B cell (primary cell): ENCODE measurements around the gene PPP1R7. TPM values are rescaled to one million over a fixed set of nuclear protein-coding genes. Genes with fewer than 3 reads are reported as not detected.
A peak's percentile ranks its signal among the peaks of the same experiment; 100 is the strongest.

Source experiments
- ATAC-seq: fragments of 200-7000 bp; cut with Tn5 transposase; one replicate; pipeline ENCODE4 v1.10.0; 2021; ENCODE audit warnings: low read depth, mild to moderate bottlenecking, moderate number of reproducible peaks, moderate library complexity
- CTCF ChIA-PET: fragments of 350-600 bp; sonication (Branson Sonifier 250); formaldehyde crosslinking; loops from one replicate; lab custom pipeline; 2021; ENCODE audit warnings: antibody characterized with exemption, inconsistent platforms; lab: Charles Lee
- POLR2A ChIA-PET: fragments of 350-600 bp; sonication (Branson Sonifier 250); formaldehyde crosslinking; loops from one replicate; lab custom pipeline; 2021; ENCODE audit warnings: antibody characterized with exemption; lab: Charles Lee
- DNase-seq: peaks from one replicate; pipeline ENCODE4 v3.0.0; 2013
- H2AFZ ChIP-seq: 2 replicates; pipeline ENCODE4 v1.6.1; 2012; ENCODE audit warnings: mild to moderate bottlenecking, low read depth, low read length; ENCODE audit not compliant: insufficient read depth, poor library complexity, severe bottlenecking
- H3K27ac ChIP-seq, 2 donors: 1 replicate in 1 of 2; 2 replicates in 1 of 2; pipeline ENCODE4 v1.5.1; 2012 to 2013; ENCODE audit warnings: low read length in 2 of 2, mild to moderate bottlenecking in 2 of 2, moderate library complexity in 1 of 2
- H3K27me3 ChIP-seq, 4 experiments: fragments of 200-600 bp in 1 of 4; sonication (generic) in 1 of 4; replicated peaks in 1 of 4; 1 replicate in 2 of 4; 2 replicates in 2 of 4; pipeline versions ENCODE4 v1.6.1 to v1.7.0; 2013 to 2016; ENCODE audit warnings: low read length in 3 of 4, mild to moderate bottlenecking in 2 of 4, mixed read lengths in 1 of 4, moderate library complexity in 1 of 4; ENCODE audit not compliant: insufficient read depth in 4 of 4, control insufficient read depth in 3 of 4; ENCODE audit errors: control extremely low read depth in 1 of 4
- H3K36me3 ChIP-seq, 2 experiments: replicated peaks in 1 of 2; 1 replicate in 1 of 2; 2 replicates in 1 of 2; pipeline versions ENCODE4 v1.6.1 to v1.7.1; 2013; ENCODE audit warnings: low read length in 1 of 2; ENCODE audit not compliant: insufficient read depth in 2 of 2, control insufficient read depth in 1 of 2; ENCODE audit errors: control extremely low read depth in 1 of 2, extremely low read depth in 1 of 2
- H3K4me1 ChIP-seq, 2 donors: fragments of 200-600 bp in 1 of 2; sonication (generic) in 1 of 2; 1 replicate in 1 of 2; 2 replicates in 1 of 2; pipeline versions ENCODE4 v1.5.1 to v1.6.1; 2013 to 2017; ENCODE audit warnings: low read length in 2 of 2; ENCODE audit not compliant: control insufficient read depth in 2 of 2, insufficient read depth in 2 of 2
- H3K4me2 ChIP-seq: replicated peaks from 2 replicates; pipeline ENCODE3; 2012; ENCODE audit warnings: mild to moderate bottlenecking, low read depth, low read length; ENCODE audit not compliant: poor library complexity, severe bottlenecking
- H3K4me3 ChIP-seq, 5 experiments: fragments of 200-600 bp in 1 of 5; sonication (generic) in 1 of 5; 1 replicate in 3 of 5; 2 replicates in 2 of 5; pipeline versions ENCODE4 v1.5.1 to v1.7.0; 2011 to 2016; ENCODE audit warnings: low read length in 4 of 5, mild to moderate bottlenecking in 4 of 5, low read depth in 2 of 5, control low read depth in 1 of 5, moderate library complexity in 1 of 5; ENCODE audit not compliant: insufficient read depth in 1 of 5; ENCODE audit errors: control extremely low read depth in 1 of 5, extremely low read depth in 1 of 5
- H3K79me2 ChIP-seq: fragments of 200-600 bp; sonication (generic); one replicate; pipeline ENCODE4 v1.6.0; 2016; ENCODE audit warnings: low read length; ENCODE audit not compliant: control insufficient read depth, insufficient read depth
- H3K9ac ChIP-seq: fragments of 200-600 bp; sonication (generic); 2 replicates; pipeline ENCODE4 v1.6.1; 2017; ENCODE audit warnings: mild to moderate bottlenecking, low read length, moderate library complexity
- H3K9me3 ChIP-seq, 3 donors: one replicate each; pipeline versions ENCODE4 v1.6.1 to v1.7.1; 2013; ENCODE audit warnings: low read length in 2 of 3; ENCODE audit not compliant: control insufficient read depth in 2 of 3, insufficient read depth in 1 of 3; ENCODE audit errors: control extremely low read depth in 1 of 3
- H4K20me1 ChIP-seq: 2 replicates; pipeline ENCODE4 v1.6.0; 2012; ENCODE audit warnings: mild to moderate bottlenecking, low read length; ENCODE audit not compliant: insufficient read depth, control insufficient read depth, poor library complexity, severe bottlenecking
- H3K27ac Mint-ChIP-seq: one replicate; pipeline ENCODE4 v1.8.0; 2021; ENCODE audit warnings: mixed read lengths
- H3K27me3 Mint-ChIP-seq: one replicate; pipeline ENCODE4 v1.8.0; 2021; ENCODE audit warnings: mixed read lengths
- H3K4me1 Mint-ChIP-seq: one replicate; pipeline ENCODE4 v1.8.0; 2021; ENCODE audit warnings: mixed read lengths
- H3K4me3 Mint-ChIP-seq: one replicate; pipeline ENCODE4 v1.8.0; 2021; ENCODE audit warnings: mixed read lengths
- H3K9me3 Mint-ChIP-seq: one replicate; pipeline ENCODE4 v1.8.0; 2022; ENCODE audit warnings: mixed read lengths; ENCODE audit not compliant: insufficient read depth
- CTCF ChIP-seq: fragments of 200-600 bp; IDR thresholded peaks from one replicate; pipeline ENCODE4 v1.8.0; 2022; ENCODE audit warnings: antibody characterized with exemption, mild to moderate bottlenecking
- EZH2 ChIP-seq: IDR thresholded peaks from 2 replicates; pipeline ENCODE4 v1.6.1; 2012; ENCODE audit warnings: borderline replicate concordance, low read depth, mild to moderate bottlenecking, moderate library complexity, low read length; ENCODE audit not compliant: insufficient read depth, poor library complexity, severe bottlenecking
- WGBS: methylation state at CpG from one replicate; pipeline ENCODE4 v1.1.5; 2013; ENCODE audit warnings: missing lambda C conversion rate; ENCODE audit not compliant: insufficient coverage; 5-methylcytosine and 5-hydroxymethylcytosine counted together
- intact Hi-C: fragments of 100-400 bp; cut with micrococcal nuclease; formaldehyde crosslinking; loops from one replicate; pipeline ENCODE4 v1.10.0; 2022
- polyA plus RNA-seq: library from polyadenylated mRNA; depleted of rRNA; stranded (reverse); fragments of >200 nt; gene quantifications from 2 replicates; pipeline ENCODE4 v1.2.3, GENCODE V29; 2012
- total RNA-seq, 2 donors: library from RNA; stranded (reverse); fragments of 120-200 nt in 1 of 2; gene quantifications; 1 replicate in 1 of 2; 2 replicates in 1 of 2; pipeline versions ENCODE4 v1.2.3 to v1.2.4, GENCODE V29; 2013 to 2022

Gene PPP1R7
- total and polyA plus RNA-seq, 2 donors (not counting 1 experiment from before 2014, with no cell fraction given) = 37.7 to 50.9 TPM

GRCh38 chr2:241109210-241110088, 40.8 kb upstream of the PPP1R7 start:
- peaks cover 0 to 18% of the 10 kb centered on the region in 2 experiments for H3K36me3 ChIP-seq
- no peak for TF ChIP-seq CTCF
- no peak for TF ChIP-seq EZH2
- 84% methylated on average over 10 of the region's 14 CpGs for WGBS
- no peaks in the 10 kb centered on the region for H3K79me2 ChIP-seq
- peak overlapping the region; percentile 97 for H3K27ac Mint-ChIP-seq
- peaks cover 35 to 59% of the 10 kb centered on the region in 2 donors for H3K4me1 ChIP-seq
- H3K27ac ChIP-seq = peak overlapping the region; percentile 89 to 95
- H3K9me3 ChIP-seq = peaks cover 0 to 6% (median 0%) of the 10 kb centered on the region in 3 donors
- DNase-seq (no peak), ATAC-seq (no peak)
- H3K4me3 Mint-ChIP-seq = peak overlapping the region; percentile 74
- no peak overlapping the region for H3K9ac ChIP-seq
- peaks cover 53% of the 10 kb centered on the region for H3K4me1 Mint-ChIP-seq
- peak overlapping the region; percentile 53 for H3K4me2 ChIP-seq
- no peaks in the 10 kb centered on the region for H4K20me1 ChIP-seq
- ChIA-PET POLR2A (interaction anchor here (1.2 to 2.6 kb wide), 4 partner anchors 8 to 40 kb away, joined by 3 to 29 read pairs (median 10); partner anchors contain the start of genes MTERF4, PASK and PPP1R7), CTCF (interaction anchor here (2.2 to 3.3 kb wide), 2 partner anchors 9 to 41 kb away, joined by 16 to 20 read pairs; partner anchors contain the start of genes MTERF4, PASK and PPP1R7)
- peak overlapping the region; percentile 53 for H2AFZ ChIP-seq
- intact Hi-C loops = loop anchor here (1.0 to 10.0 kb wide), 4 partner anchors 7 to 545 kb away; partner anchors contain the start of genes DUSP28, MTERF4, PASK and RNPEPL1
- H3K4me3 ChIP-seq = no peak overlapping the region
- H3K27me3 ChIP-seq = no peaks in the 10 kb centered on the region
- H3K9me3 Mint-ChIP-seq = no peaks in the 10 kb centered on the region
- no peaks in the 10 kb centered on the region for H3K27me3 Mint-ChIP-seq
